Kidney (tissue), 14 donors: ENCODE measurements around the gene TNS4. TPM values are rescaled to one million over a fixed set of nuclear protein-coding genes. Genes with fewer than 3 reads are reported as not detected.

Source experiments
- DNase-seq, 5 donors: peaks; one replicate each; pipeline ENCODE4 v3.0.0-alpha.2; 2013 to 2020
- FAIRE-seq: peaks from 2 replicates; lab custom pipeline; 2012; peaks lifted over from hg19 to GRCh38; lab: Jason Lieb, UNC
- H3K27ac ChIP-seq, 2 donors: one replicate each; pipeline ENCODE4 v1.7.0; 2013; ENCODE audit warnings: low read depth in 2 of 2, low read length in 2 of 2, inconsistent platforms in 1 of 2
- H3K27me3 ChIP-seq: one replicate; pipeline ENCODE4 v1.7.1; 2013; ENCODE audit warnings: low read length, inconsistent platforms; ENCODE audit not compliant: control insufficient read depth, insufficient read depth
- H3K36me3 ChIP-seq, 3 donors: one replicate each; pipeline versions ENCODE4 v1.7.0 to v1.7.1; 2013; ENCODE audit warnings: low read length in 3 of 3, control low read depth in 1 of 3, inconsistent platforms in 1 of 3; ENCODE audit not compliant: insufficient read depth in 3 of 3, control insufficient read depth in 2 of 3
- H3K4me1 ChIP-seq, 3 donors: one replicate each; pipeline versions ENCODE4 v1.7.0 to v1.7.1; 2013; ENCODE audit warnings: low read length in 3 of 3, inconsistent platforms in 1 of 3, low read depth in 1 of 3; ENCODE audit not compliant: control insufficient read depth in 2 of 3, insufficient read depth in 2 of 3
- H3K4me3 ChIP-seq, 3 donors: one replicate each; pipeline versions ENCODE4 v1.7.0 to v1.8.1; 2013; ENCODE audit warnings: low read length in 3 of 3, control low read depth in 1 of 3, inconsistent platforms in 1 of 3
- H3K9ac ChIP-seq, 3 donors: one replicate each; pipeline versions ENCODE4 v1.7.0 to v1.7.1; 2013; ENCODE audit warnings: low read length in 3 of 3, control low read depth in 1 of 3, inconsistent platforms in 1 of 3
- H3K9me3 ChIP-seq, 3 donors: one replicate each; pipeline versions ENCODE4 v1.7.0 to v1.7.1; 2013; ENCODE audit warnings: low read length in 3 of 3, control low read depth in 1 of 3, inconsistent platforms in 1 of 3; ENCODE audit not compliant: control insufficient read depth in 2 of 3, insufficient read depth in 1 of 3
- intact Hi-C: fragments of 100-400 bp; cut with DNase I; formaldehyde crosslinking; loops from one replicate; pipeline ENCODE4 v1.11.1; 2022
- polyA plus RNA-seq: library from polyadenylated mRNA; stranded (reverse); fragments of 350-450 nt; fragmentation: Illumina TruSeq; extraction: RNeasy Lipid Tissue Mini Kit (QIAGEN cat#74804); gene quantifications from one replicate; pipeline ENCODE4 v1.2.3, GENCODE V29; 2014; ENCODE audit warnings: low read depth, low replicate concordance; ENCODE audit not compliant: insufficient read depth
- total RNA-seq: library from RNA; stranded (reverse); fragmentation: NEBNext Ultra II Directional; extraction: Animal tissue kit (Norgen Biotek cat#: 25700); gene quantifications from one replicate; pipeline ENCODE4 v1.2.1, GENCODE V29; 2021
- TF ChIP-seq, protein P1 (sequence below): IDR thresholded peaks from 3 replicates; pipeline ENCODE4 v1.5.1; 2012; ENCODE audit warnings: mild to moderate bottlenecking, moderate library complexity, borderline replicate concordance; ENCODE audit not compliant: insufficient read depth; ENCODE audit errors: extremely low read depth
- donor health status: control.
- donor health status: control.
- donor health status: control.
- donor health status: control.
- donor health status: control.
- donor health status: DM: yes; HTN: yes; CAD: no.
- donor health status: Normal renal cell carcinoma (clear cell type).

Gene TNS4
- total and polyA plus RNA-seq, 2 donors from 2014 or later, result 0.31 to 2.2 TPM

GRCh38 chr17:40475234-40475908 is 26.1 kb downstream of the TNS4 start:
- intact Hi-C loops, result no loop called here
- H3K4me3 ChIP-seq, result no peak overlapping the region
- H3K9ac ChIP-seq, result no peak overlapping the region
- H3K9me3 ChIP-seq, result no peaks in the 10 kb centered on the region
- H3K27ac ChIP-seq, result no peak overlapping the region
- TF ChIP-seq, protein P1, sequence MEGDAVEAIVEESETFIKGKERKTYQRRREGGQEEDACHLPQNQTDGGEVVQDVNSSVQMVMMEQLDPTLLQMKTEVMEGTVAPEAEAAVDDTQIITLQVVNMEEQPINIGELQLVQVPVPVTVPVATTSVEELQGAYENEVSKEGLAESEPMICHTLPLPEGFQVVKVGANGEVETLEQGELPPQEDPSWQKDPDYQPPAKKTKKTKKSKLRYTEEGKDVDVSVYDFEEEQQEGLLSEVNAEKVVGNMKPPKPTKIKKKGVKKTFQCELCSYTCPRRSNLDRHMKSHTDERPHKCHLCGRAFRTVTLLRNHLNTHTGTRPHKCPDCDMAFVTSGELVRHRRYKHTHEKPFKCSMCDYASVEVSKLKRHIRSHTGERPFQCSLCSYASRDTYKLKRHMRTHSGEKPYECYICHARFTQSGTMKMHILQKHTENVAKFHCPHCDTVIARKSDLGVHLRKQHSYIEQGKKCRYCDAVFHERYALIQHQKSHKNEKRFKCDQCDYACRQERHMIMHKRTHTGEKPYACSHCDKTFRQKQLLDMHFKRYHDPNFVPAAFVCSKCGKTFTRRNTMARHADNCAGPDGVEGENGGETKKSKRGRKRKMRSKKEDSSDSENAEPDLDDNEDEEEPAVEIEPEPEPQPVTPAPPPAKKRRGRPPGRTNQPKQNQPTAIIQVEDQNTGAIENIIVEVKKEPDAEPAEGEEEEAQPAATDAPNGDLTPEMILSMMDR, result no peak
- DNase-seq, result no peak
- no peaks in the 10 kb centered on the region for H3K4me1 ChIP-seq
- no peaks in the 10 kb centered on the region for H3K36me3 ChIP-seq
- FAIRE-seq, result no peak
- H3K27me3 ChIP-seq, result no peaks in the 10 kb centered on the region

DNA sequence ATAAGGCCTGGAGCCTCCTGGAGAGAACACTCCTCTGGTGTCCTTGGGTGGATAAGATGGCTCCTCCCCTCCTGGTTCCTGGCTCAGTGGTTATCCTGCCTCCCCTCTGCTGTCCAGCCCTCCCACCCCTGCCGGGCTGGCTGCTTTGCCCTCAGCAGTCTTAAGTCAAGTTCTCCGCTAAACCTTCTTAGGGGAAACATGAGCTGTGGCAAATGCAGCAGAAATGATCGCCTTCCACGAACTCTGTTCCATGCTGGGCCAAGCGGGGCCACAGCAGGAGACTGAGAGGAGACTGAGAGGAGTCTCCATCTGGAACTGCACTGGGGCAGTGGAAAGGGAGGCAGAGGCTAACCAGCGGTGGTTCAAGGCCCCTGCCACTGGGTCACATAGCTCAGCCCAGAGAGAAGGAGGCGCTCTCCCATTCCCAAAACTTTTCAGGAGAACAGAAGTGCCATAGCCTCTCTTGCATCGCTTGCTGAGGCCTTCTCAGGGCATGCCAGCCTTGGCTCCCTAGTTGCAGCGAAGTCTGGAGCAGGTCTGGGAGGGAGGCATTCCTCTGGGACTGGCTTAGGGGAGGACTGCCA is 26.9 kb downstream of the TNS4 start:
- FAIRE-seq (no peak), DNase-seq (peak in 3 of 5 donors; percentile 75 to 85 (median 81))
- Histone ChIP-seq H3K27ac (no peak overlapping the region), H3K36me3 (no peaks in the 10 kb centered on the region), H3K27me3 (no peaks in the 10 kb centered on the region), H3K9me3 (no peaks in the 10 kb centered on the region), H3K4me1 (no peaks in the 10 kb centered on the region), H3K9ac (no peak overlapping the region), H3K4me3 (no peak overlapping the region)
- TF ChIP-seq, protein P1, result no peak
- intact Hi-C loops, result no loop called here

DNA sequence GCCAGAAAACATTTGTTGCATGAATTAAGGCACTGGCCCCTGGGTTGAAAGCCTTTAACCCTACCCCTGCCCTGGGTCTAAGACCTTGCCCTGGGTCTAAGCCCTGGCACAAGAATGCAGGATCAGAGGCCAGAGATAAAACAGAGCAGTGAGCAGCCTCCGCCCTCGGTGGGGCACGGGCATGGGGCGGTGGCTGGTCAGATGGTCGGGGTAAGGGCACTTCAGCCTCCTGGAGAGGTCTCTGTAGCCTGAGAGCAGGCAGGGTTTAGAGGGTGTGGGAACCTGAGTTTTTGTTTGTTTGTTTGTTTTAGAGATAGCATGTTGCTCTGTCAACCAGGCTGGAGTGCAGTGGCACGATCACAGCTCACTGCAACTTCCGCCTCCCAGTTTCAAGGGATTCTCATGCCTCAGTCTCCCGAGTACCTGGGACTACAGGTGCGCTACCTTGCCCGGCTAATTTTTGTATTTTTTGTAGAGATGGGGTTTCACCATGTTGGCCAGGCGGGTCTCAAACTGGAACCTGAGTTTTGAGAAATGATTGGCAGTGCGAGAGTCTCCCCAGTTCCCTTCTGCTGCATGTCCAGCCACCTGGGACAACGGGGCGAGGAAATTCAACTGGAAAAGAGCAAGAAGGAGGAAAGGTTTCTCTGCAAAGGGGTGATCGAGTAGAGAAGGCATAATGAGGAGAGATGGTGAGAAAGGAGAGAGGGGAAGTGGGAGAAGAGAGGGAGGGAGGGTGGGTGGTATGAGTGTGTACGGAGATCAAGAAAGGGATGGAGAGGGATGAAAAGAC is 27.7 kb downstream of the TNS4 start:
- Histone ChIP-seq H3K4me3 (no peak overlapping the region), H3K9me3 (no peaks in the 10 kb centered on the region), H3K9ac (no peak overlapping the region), H3K36me3 (no peaks in the 10 kb centered on the region), H3K27me3 (no peaks in the 10 kb centered on the region), H3K27ac (no peak overlapping the region), H3K4me1 (no peaks in the 10 kb centered on the region)
- intact Hi-C loops, result no loop called here
- DNase-seq (no peak), FAIRE-seq (no peak)
- TF ChIP-seq, protein P1, result no peak
